HepG2 (cell line): ENCODE measurements around the gene ZSCAN23. TPM values are rescaled to one million over a fixed set of nuclear protein-coding genes. Genes with fewer than 3 reads are reported as not detected.

ENCODE experiments used
- MED13 ChIP-seq: sonication (generic); formaldehyde crosslinking; IDR thresholded peaks from 2 replicates; pipeline ENCODE4 v1.5.0; 2020; ENCODE audit warnings: missing genetic modification reagents
- MIER3 ChIP-seq: IDR thresholded peaks from 2 replicates; pipeline ENCODE4 v1.6.1; 2016; ENCODE audit warnings: missing compliant biosample characterization, borderline replicate concordance
- MLLT10 ChIP-seq: sonication (generic); formaldehyde crosslinking; IDR thresholded peaks from 2 replicates; pipeline ENCODE4 v1.4.0; 2020; ENCODE audit warnings: missing genetic modification reagents
- NCOA1 ChIP-seq: sonication (generic); formaldehyde crosslinking; IDR thresholded peaks from 2 replicates; pipeline ENCODE4 v1.9.0; 2021; ENCODE audit warnings: missing genetic modification reagents
- NFKBIZ ChIP-seq: IDR thresholded peaks from 2 replicates; pipeline ENCODE4 v1.6.1; 2018; ENCODE audit warnings: missing genetic modification reagents, missing compliant biosample characterization
- SRSF4 ChIP-seq: fragments of 200-400 bp; formaldehyde crosslinking; IDR thresholded peaks from one replicate; pipeline ENCODE4 v1.6.1; 2018; ENCODE audit warnings: mild to moderate bottlenecking, low read depth, low read length, moderate library complexity; ENCODE audit not compliant: poor library complexity, severe bottlenecking
- TBL1XR1 ChIP-seq: fragments of 150-350 bp; IDR thresholded peaks from 2 replicates; pipeline ENCODE4 v1.6.1; 2014; ENCODE audit warnings: borderline replicate concordance, low read length; ENCODE audit not compliant: partially characterized antibody
- TCF7L2 ChIP-seq: IDR thresholded peaks from 2 replicates; pipeline ENCODE4 v1.6.1; 2011; ENCODE audit warnings: mild to moderate bottlenecking, low read depth, low read length, moderate library complexity
- ZNF230 ChIP-seq: sonication (generic); formaldehyde crosslinking; IDR thresholded peaks from 2 replicates; pipeline ENCODE4 v1.4.0; 2020; ENCODE audit warnings: mild to moderate bottlenecking, missing genetic modification reagents
- ZNF614 ChIP-seq: IDR thresholded peaks from 2 replicates; pipeline ENCODE4 v1.6.1; 2018; ENCODE audit warnings: missing biosample characterization, missing genetic modification reagents, inconsistent platforms, borderline replicate concordance
- ZNF747 ChIP-seq: sonication (generic); formaldehyde crosslinking; IDR thresholded peaks from 2 replicates; pipeline ENCODE4 v1.8.1; 2023; ENCODE audit warnings: missing genetic modification reagents, mild to moderate bottlenecking, borderline replicate concordance
- ZSCAN12 ChIP-seq: sonication (generic); formaldehyde crosslinking; IDR thresholded peaks from 2 replicates; pipeline ENCODE4 v1.9.0; 2021; ENCODE audit warnings: mild to moderate bottlenecking, missing genetic modification reagents
- polyA plus RNA-seq, 8 experiments: library from polyadenylated mRNA; depleted of rRNA in 3 of 8; stranded (reverse) in 7 of 8; unstranded in 1 of 8; fragments of >200 nt; fragmentation: Illumina TruSeq in 4 of 8; extraction: Trizol in 4 of 8; gene quantifications; 2 replicates each; pipeline versions ENCODE4 v1.2.1 to v1.2.3, GENCODE V29; 2011 to 2016; ENCODE audit warnings: low read depth in 4 of 8, missing spikeins in 1 of 8, mixed read lengths in 1 of 8; ENCODE audit not compliant: insufficient read depth in 1 of 8
- total RNA-seq, 5 experiments: library from RNA; depleted of rRNA; stranded (reverse); fragments of >200 nt; fragmentation: Illumina TruSeq; extraction: Trizol; gene quantifications; 2 replicates each; pipeline ENCODE4 v1.2.3, GENCODE V29; 2016; ENCODE audit warnings: low read depth in 1 of 5
- TF ChIP-seq, protein P1 (sequence below): sonication (generic); formaldehyde crosslinking; IDR thresholded peaks from 2 replicates; pipeline ENCODE4 v1.4.0; 2020; ENCODE audit warnings: missing genetic modification reagents
- TF ChIP-seq, protein P2 (sequence below): sonication (generic); formaldehyde crosslinking; IDR thresholded peaks from 2 replicates; pipeline ENCODE4 v1.5.0; 2020; ENCODE audit warnings: mild to moderate bottlenecking, missing genetic modification reagents, borderline replicate concordance
- TF ChIP-seq, protein P3 (sequence below): sonication (generic); formaldehyde crosslinking; IDR thresholded peaks from 2 replicates; pipeline ENCODE4 v1.4.0; 2020; ENCODE audit warnings: missing genetic modification reagents

The ZSCAN23 gene
- total and polyA plus RNA-seq, 2 of the 13 experiments (the other 11 are each of a cell fraction or from before 2014, with no cell fraction given) = 0.29 to 1.2 TPM

DNA sequence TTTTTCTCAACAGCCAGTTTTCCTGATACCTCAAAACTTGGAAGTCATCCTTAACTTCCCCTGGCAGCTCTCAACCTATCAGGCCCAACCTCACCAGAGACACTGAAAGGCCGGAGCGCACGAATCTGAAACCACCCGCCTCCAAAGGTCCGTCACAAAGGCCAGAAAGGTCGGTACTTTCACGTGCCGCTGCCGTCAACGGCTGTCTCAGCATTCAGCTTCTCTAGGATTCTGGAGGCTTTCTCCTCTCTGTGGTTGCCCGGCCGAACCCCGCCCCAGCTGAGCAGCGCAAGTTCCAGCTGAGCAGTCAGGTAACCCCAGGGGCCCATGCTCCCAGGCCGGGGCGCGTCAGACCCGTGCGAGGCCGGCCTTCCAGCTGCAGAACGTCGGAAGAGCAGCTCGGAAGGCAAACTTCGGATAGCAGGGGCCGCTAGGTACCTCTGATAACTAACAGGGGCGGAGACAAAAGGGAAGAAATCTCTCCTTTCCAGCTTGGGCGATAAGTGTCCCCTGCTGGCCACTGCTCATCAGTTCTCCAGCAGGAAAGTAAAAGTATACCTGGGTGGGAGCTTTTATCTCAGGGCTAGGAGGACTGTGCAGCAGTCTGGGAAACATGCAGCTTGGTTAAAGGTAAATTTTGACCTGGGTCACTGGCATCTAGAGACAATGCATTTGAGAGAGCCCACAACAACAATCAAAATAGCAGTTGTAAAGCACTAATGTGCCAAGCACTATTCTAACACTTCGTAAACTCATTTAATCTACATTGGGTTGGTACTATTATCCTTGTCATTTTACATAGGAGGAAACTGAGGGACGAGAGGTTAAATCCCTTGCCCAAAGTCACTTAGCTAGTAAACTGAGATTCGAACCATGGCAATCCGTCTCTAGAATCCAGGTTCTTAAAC lies 59.8 kb downstream of the ZSCAN23 start (continued):
- TF ChIP-seq SRSF4 (no peak), ZNF614 (CRISPR knock-in tag) (0 out of 2 replicates have a peak, but pooled peaks have one; percentile 71), NCOA1 (no peak), TCF7L2 (no peak), ZNF230 (CRISPR knock-in tag) (peak; percentile 60; the same call in 1 of the 2 replicates), MLLT10 (CRISPR knock-in tag) (no peak), MIER3 (CRISPR knock-in tag) (peak; percentile 90), TBL1XR1 (peak; percentile 49), ZNF747 (CRISPR knock-in tag) (peak; percentile 66; the same call in 1 of the 2 replicates), MED13 (no peak), ZSCAN12 (no peak), NFKBIZ (no peak; the same call in 1 of the 2 replicates)
- TF ChIP-seq, protein P1, sequence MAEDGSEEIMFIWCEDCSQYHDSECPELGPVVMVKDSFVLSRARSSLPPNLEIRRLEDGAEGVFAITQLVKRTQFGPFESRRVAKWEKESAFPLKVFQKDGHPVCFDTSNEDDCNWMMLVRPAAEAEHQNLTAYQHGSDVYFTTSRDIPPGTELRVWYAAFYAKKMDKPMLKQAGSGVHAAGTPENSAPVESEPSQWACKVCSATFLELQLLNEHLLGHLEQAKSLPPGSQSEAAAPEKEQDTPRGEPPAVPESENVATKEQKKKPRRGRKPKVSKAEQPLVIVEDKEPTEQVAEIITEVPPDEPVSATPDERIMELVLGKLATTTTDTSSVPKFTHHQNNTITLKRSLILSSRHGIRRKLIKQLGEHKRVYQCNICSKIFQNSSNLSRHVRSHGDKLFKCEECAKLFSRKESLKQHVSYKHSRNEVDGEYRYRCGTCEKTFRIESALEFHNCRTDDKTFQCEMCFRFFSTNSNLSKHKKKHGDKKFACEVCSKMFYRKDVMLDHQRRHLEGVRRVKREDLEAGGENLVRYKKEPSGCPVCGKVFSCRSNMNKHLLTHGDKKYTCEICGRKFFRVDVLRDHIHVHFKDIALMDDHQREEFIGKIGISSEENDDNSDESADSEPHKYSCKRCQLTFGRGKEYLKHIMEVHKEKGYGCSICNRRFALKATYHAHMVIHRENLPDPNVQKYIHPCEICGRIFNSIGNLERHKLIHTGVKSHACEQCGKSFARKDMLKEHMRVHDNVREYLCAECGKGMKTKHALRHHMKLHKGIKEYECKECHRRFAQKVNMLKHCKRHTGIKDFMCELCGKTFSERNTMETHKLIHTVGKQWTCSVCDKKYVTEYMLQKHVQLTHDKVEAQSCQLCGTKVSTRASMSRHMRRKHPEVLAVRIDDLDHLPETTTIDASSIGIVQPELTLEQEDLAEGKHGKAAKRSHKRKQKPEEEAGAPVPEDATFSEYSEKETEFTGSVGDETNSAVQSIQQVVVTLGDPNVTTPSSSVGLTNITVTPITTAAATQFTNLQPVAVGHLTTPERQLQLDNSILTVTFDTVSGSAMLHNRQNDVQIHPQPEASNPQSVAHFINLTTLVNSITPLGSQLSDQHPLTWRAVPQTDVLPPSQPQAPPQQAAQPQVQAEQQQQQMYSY (CRISPR knock-in tag) = no peak
- TF ChIP-seq, protein P2, sequence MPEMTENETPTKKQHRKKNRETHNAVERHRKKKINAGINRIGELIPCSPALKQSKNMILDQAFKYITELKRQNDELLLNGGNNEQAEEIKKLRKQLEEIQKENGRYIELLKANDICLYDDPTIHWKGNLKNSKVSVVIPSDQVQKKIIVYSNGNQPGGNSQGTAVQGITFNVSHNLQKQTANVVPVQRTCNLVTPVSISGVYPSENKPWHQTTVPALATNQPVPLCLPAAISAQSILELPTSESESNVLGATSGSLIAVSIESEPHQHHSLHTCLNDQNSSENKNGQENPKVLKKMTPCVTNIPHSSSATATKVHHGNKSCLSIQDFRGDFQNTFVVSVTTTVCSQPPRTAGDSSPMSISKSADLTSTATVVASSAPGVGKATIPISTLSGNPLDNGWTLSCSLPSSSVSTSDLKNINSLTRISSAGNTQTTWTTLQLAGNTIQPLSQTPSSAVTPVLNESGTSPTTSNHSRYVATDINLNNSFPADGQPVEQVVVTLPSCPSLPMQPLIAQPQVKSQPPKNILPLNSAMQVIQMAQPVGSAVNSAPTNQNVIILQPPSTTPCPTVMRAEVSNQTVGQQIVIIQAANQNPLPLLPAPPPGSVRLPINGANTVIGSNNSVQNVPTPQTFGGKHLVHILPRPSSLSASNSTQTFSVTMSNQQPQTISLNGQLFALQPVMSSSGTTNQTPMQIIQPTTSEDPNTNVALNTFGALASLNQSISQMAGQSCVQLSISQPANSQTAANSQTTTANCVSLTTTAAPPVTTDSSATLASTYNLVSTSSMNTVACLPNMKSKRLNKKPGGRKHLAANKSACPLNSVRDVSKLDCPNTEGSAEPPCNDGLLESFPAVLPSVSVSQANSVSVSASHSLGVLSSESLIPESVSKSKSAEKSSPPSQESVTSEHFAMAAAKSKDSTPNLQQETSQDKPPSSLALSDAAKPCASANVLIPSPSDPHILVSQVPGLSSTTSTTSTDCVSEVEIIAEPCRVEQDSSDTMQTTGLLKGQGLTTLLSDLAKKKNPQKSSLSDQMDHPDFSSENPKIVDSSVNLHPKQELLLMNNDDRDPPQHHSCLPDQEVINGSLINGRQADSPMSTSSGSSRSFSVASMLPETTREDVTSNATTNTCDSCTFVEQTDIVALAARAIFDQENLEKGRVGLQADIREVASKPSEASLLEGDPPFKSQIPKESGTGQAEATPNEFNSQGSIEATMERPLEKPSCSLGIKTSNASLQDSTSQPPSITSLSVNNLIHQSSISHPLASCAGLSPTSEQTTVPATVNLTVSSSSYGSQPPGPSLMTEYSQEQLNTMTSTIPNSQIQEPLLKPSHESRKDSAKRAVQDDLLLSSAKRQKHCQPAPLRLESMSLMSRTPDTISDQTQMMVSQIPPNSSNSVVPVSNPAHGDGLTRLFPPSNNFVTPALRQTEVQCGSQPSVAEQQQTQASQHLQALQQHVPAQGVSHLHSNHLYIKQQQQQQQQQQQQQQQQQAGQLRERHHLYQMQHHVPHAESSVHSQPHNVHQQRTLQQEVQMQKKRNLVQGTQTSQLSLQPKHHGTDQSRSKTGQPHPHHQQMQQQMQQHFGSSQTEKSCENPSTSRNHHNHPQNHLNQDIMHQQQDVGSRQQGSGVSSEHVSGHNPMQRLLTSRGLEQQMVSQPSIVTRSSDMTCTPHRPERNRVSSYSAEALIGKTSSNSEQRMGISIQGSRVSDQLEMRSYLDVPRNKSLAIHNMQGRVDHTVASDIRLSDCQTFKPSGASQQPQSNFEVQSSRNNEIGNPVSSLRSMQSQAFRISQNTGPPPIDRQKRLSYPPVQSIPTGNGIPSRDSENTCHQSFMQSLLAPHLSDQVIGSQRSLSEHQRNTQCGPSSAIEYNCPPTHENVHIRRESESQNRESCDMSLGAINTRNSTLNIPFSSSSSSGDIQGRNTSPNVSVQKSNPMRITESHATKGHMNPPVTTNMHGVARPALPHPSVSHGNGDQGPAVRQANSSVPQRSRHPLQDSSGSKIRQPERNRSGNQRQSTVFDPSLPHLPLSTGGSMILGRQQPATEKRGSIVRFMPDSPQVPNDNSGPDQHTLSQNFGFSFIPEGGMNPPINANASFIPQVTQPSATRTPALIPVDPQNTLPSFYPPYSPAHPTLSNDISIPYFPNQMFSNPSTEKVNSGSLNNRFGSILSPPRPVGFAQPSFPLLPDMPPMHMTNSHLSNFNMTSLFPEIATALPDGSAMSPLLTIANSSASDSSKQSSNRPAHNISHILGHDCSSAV (CRISPR knock-in tag) = peak; percentile 94
- TF ChIP-seq, protein P3, sequence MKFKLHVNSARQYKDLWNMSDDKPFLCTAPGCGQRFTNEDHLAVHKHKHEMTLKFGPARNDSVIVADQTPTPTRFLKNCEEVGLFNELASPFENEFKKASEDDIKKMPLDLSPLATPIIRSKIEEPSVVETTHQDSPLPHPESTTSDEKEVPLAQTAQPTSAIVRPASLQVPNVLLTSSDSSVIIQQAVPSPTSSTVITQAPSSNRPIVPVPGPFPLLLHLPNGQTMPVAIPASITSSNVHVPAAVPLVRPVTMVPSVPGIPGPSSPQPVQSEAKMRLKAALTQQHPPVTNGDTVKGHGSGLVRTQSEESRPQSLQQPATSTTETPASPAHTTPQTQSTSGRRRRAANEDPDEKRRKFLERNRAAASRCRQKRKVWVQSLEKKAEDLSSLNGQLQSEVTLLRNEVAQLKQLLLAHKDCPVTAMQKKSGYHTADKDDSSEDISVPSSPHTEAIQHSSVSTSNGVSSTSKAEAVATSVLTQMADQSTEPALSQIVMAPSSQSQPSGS (CRISPR knock-in tag) = peak; percentile 80; the same call in 1 of the 2 replicates
